HG02884 (cell line): ENCODE measurements around the gene HSFX3.
A peak's percentile ranks its signal among the peaks of the same experiment; 100 is the strongest.
"Not testable (repeated sequence)": the region's sequence is repeated elsewhere in the genome, so short reads cannot be mapped to it uniquely, and the experiment has no call there.

ENCODE experiments used
- ATAC-seq: cut with Tn5 transposase; IDR thresholded peaks from one replicate; pipeline ENCODE4 v1.9.1; 2021; ENCODE audit warnings: mild to moderate bottlenecking, moderate library complexity; ENCODE audit not compliant: unreplicated experiment

HSFX3 gene

DNA sequence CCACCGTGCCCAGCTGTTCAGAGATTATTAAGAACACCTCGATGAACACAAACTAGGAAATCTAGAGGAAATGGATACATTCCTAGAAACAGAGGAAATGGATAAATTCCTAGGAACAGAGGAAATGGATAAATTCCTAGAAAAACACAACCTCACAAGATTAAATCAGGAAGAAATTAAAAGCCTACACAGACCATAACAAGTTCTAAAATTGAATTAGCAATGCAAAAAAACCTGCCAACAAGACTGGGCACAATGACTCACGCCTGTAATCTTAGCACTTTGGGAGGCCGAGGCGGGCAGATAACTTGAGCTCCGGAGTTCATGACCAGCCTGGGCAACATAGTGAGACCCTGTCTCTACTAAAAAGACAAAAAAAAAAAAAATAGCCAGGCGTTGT lies 31.5 kb downstream of the HSFX3 start:
- ATAC-seq = no peak

DNA sequence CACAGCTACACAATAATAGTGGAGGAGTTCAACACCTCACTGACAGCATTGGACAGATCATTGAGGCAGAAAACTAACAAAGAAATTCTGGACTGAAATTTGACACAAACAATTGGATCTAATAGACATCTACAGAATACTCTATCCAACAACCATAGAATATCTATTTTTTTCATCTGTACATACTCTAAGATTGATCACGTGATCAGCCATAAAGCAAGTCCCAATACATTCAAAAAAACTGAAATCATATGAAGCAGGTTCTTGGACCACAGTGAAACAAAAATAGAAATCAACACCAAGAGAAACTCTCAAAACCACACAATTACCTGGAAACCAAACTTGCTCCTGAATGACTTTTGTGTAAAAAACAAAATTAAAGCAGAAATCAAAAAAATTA lies 32.4 kb downstream of the HSFX3 start:
- ATAC-seq = no peak

DNA sequence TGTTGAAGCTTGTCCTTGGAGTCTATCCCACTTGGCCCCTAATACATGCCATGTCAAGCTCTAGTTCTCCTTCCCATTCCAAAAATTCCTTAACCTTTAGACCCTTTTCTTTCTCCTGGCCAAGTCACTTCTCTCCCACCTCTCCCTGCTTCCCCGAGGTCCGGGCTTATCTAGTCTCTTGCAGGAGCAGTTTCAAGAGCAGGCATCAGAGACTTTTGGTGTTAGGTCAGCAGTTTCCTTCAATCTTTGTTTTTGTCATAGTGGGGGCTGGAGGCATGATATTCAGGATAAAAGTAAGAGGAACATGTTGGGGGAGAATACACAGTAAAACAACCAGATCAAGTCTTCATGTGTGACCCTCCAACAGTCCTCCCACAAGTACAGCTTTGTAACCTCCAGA lies 33.1 kb downstream of the HSFX3 start:
- ATAC-seq = no peak

DNA sequence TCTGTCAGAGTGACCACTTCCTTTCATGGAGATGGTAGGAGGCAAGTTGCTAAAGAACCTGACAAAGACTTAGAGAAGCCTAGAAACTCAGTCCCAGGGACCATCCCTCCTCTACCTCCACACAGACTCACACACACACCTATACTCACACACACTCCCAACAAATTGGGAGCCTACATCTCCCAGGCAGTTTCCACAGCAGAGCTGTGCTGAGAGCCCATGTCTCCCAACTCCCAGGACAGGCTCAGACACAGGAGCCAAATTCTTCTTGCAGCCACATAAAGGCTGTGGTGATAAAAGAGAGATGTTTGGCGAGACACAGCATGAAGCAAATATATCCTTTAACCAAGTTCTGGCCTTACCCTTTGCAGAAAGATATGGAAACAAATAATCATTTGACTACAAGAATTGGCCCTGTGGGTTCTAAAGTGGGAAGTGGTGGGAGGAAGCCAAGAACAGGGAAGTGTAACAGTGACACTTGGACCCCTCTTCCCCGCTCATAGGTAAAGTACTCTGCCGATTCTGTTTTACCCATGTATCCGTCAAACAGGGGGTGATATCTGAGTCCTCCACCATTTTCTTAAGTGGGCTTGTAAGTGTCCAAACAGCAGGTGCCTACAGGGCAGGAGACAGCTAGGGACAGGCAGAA lies 33.6 kb downstream of the HSFX3 start:
- ATAC-seq = no peak

DNA sequence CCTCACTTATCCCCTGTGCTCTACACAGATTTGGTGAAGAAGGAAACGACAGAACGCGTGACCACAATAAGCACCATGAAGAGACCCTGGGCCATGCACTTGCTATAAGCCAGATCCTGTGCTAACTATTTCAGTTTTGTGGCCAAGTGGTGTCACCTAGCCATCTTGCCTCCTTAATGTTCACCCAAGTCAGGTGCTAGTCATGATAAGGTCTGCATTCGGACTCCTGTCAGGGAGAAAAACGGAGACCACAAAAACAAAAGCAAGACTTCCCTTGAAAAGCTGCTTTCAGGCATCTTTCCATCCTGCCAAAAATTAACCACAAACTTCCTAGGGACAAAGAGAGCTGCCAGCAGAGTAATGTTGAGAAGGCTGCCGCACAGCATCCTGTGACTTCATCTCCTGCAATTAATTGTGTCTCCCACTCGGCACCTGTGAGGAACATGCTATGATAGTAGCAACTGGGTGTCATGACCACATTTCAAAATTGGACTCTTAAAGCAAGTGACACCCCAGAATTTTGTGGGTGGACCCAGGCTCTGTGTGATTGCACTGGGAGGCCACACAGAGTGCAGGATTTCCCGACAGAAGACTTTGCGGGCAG lies 35.8 kb downstream of the HSFX3 start:
- no peak for ATAC-seq

DNA sequence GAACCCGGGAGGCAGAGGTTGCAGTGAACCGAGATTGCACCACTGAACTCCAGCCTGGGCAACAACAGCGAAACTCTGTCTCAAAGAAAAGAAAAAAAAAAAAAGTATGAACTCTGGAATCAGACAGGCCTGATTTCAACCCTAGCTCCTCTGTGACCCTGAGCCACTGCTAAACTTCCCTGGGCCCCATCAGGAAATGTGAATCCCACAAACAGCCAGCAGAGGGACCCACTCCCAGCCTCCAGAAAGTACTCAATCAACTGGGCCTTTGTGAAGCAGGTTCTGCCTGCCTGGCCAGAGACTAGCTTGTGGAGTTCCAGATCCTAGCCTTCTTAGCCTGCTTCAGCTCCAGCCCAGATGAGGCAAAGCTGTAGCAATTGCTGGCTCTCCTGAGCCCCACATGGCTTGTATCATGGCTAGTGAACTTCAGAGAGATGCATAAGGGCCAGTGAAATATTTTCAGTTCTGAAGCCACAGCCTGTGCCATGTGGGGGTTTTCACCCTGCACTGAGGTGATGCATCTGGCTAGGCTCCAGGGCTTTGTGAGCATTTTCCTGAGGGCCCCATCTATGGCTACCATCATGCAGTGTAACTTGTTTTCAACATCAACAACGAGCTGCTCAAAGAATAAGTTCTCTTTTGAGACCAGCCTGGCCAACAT lies 37.4 kb downstream of the HSFX3 start:
- ATAC-seq = peak; percentile 76

DNA sequence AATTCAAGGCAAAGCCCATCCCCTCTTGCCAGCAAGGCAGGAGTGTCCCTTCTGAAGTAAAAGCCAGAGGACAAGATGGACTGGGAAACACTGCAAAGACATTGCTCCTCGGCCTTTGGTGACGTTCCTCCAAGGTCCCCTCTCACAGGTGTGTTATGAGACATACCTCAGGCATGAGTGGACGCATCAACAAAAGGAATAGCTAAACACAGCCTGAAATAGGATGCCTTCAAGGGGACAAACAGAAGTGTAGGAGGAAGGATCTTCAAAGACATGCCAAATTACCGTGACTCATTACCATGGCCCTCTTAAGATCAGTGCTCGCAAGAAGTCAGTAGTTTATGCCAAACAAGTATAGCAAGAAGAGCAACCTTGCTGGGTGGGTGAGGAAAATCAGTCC lies 38.6 kb downstream of the HSFX3 start:
- no peak for ATAC-seq

DNA sequence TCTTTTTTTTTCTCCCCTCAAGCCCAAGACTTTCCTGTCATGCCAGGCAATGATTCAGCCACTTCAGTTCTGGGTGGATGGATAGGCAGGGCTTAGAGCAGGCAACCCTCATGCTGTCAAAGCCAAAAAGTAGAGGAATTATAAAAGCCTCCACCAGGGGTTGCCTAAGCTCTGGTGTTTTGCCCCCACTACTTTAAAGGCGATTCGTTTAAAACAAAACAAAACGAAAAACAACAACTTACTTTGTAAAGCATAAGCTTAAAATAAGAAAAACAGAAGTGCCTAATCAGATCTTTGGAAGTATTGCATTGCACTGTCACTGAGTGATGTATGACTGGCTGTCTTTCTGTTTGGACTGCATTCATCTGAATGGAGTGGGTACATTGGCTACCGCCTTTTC lies 39.3 kb downstream of the HSFX3 start:
- no peak for ATAC-seq

DNA sequence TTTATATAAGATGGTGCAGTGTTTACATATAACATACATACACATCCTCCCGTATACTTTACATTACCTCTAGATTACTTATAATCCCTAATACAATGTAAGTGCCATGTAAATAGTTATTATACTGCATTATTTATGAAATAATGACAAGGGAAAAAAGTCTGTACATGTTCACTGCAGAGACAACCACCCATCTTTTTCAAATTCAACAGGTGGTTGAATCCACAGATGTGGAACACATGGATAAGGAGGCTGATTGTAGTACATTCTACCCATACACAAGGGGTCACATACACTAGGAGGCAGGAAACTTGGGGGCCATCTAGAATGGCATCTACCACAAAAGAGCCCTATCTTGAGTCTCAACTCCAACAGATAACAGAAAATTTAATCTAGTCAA lies 41.3 kb downstream of the HSFX3 start:
- ATAC-seq = no peak

DNA sequence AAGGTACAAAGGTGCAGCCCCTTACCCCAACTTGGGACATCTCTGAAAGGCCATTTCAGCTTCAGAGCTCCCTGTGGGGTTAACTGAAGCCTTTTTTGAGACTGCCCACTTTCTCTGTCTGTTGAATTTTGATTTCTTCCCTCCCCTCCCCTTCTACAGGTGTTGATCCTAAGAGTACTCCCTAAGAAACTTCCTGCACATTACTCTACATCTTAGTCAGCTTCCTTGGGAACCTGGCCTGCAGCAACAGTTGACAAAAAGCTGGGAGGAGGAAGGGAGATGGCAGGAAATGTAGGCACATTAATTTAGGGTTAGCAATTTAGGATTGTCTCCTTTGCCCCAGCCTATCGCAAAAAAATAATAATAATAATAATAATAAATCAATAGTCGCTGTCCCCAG lies 43.4 kb downstream of the HSFX3 start:
- ATAC-seq = no peak

DNA sequence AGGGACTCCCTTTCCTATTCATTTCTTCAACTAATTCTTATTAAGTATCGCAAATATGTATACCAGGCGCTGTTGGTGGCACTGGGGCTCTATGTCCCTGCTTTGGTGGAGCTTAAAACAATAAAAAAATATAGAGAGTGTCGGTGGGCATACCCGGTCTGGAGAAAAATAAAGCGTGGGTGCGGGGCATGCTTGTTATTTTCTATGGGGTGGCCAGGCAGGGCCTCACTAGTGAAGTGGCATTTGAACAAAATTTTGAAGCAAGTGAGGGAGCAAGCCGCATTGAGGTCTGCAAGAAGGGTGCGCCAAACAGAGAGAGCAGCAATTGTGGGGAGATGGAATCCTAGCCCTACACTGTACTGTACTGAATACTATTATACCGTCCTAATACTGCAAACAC lies 44.1 kb downstream of the HSFX3 start:
- ATAC-seq = no peak

DNA sequence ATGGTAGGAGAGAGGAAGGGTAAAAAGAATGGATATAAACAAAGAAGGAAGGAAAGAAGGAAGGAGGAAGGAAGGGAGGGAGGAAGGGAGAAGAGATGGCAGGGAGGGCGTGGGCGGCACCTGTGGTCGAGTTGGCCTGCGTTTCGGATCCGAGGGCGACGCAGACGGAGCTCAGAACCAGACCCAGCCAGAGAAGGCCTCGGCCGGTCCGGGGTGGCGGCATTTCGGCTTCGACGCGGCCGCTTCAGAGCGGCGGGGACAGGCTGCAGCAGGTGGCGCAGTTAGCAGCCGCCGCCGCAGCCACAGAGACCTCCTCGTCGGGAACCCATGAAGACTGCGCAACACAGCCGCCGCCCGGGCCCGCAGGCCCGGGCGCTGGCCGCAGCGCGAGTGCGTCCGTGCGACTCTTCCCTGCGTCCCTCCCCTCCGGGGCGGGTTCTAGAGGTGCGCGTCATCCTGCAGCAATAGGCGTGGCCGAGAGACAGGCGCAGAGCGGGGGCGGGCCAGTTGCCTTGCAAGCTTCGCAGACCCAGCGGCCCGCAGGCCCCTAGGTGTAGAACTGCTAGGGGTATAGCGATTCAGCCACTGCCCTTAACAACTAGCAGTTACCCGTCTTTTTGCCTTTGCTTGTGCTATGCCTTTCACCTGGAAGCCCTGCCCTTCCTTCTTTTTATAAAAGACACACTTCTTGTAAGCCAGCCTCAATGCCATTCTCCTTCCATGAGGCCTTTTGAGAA lies 44.6 kb downstream of the HSFX3 start, which contains the start of gene IDS:
Gene IDS, minus strand, starts transcription at position 392 of the 737 bp plus-strand sequence. Its CDS starts 169 bp downstream, at position 223.
- ATAC-seq = peak; percentile 66

DNA sequence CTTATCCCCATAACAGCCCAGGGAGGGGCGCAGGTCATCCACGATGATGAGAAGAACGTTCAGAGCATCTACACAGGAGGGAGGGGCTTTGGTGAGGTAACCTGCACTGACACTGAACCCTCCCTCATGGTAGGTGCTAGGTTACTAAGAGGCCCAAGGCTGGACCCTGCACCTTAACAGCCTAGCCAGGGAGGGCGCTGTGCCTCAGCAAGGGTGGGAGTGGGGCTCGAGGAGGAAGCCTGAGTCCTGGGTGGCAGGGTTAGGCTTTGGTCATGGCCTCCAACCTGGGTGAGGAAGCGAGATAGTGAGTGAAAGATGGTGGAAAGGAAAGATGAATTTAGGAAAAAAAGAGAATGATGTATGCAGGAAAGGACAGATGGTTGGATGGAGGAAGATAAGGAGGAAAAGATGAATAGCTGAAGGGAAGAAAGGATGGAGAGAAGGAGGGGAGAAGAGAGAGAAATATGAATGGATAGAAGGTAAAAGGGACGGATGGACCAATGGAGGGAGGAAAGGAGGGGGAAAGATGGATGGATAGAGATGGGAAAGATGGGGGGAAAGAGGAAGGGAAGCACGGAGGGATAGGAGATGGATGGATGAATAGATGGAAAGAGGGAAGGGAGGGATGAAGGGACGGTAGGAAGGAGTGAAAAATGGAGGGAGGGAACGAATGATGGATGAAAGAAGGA lies 45.4 kb downstream of the HSFX3 start:
- ATAC-seq = peak; percentile 29

DNA sequence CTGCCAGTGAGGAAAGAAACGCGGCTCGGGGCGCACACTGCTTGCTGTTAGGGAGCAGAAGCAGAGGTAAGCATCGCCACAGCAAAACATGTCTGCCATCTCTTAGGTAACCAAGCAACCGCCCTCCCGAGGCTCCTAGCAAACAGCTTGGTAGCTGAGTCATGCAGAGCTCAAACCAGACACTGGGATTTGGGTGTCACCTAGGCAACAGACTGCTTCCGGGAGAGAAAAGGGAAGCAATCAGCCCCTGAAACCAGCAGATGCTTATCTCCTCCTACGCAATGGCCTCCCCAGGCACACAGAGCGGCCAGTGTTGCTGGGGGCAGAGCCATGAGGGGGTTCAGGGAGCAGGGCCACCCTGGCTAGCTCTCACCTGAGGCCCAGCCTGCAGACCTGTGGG lies 46.3 kb downstream of the HSFX3 start:
- ATAC-seq = peak; percentile 62

DNA sequence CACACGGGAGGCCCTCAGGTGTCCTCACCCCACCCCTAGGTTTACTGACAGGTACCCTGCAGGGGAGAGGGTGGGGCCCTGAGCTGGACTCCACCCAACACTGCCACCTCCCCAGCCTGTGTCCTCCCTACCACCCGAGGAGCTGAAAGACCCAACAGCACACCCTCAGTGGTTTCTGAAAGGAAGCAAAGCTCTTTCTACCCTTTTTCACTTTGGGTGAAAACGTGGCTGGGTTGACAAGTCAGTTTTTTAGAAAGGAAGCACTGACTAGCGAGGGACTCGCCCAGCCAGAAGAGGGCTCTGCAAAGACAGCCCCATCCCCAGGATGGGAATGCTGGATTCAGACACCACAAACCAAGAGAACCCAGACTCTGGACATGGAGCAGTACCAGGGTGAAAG lies 46.8 kb downstream of the HSFX3 start:
- not testable (repeated sequence) for ATAC-seq

DNA sequence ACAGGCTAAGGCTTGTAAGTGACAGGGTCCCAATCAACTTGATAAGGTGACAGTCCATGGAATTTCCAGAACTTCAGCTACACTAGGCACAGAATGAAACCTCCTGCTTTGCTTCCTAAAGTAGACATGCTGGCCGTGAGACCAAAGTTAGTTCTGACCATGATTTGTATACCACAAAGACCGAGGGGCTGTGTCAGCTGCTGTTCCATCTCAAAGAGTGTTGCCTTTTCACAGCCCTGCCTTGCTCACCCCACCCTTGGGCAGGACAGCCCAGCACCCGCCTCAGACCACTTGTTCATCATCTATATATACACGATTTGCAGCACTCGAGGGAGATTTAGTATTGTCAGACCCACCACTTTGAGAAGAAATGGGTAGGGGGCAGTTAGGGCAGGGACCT lies 50.0 kb downstream of the HSFX3 start:
- ATAC-seq = no peak

DNA sequence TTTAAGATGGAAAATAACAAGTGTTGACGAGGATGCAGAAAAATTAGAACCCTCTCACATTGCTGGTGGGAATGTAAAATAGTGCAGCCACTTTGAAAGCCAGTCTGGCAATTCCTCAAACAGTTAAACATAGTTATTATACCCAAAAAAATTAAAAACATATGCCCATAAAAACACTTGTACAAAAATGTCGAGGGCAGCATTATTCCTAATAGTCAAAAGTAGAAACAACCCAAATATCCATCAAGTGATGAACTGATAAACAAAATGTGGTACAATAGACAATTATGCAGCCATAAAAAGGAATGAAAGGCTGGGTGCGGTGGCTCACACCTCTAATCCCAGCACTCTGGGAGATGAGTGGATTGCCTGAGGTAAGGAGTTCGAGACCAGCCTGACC lies 51.0 kb downstream of the HSFX3 start:
- no peak for ATAC-seq
